Measurements from ENCODE around the gene OR4D6. TPM values are rescaled to one million over a fixed set of nuclear protein-coding genes. Genes with fewer than 3 reads are reported as not detected.

Gene OR4D6
- total and polyA plus RNA-seq, 2 donors (not counting 3 experiments of a cell fraction or from before 2014, with no cell fraction given): not detected

GRCh38 chr11:59426361-59427067 lies 30.2 kb upstream of the OR4D6 start, which contains the start of gene OR5A2:
Gene OR5A2, minus strand, starts transcription at chr11:59426413. Its CDS starts 3,460 bp downstream, at chr11:59422953.
- FAIRE-seq (no peak), DNase-seq (ENCODE audit: low read depth, low spot score) (no peak)
- Histone ChIP-seq H3K4me3 (replicated peaks in 1 of 3; ENCODE audit: insufficient read depth in 1 of 3, low read depth in 1 of 3, low read length in 3 of 3) (no peak within 1 kb of the TSS), H4K20me1 (replicated peaks; ENCODE audit: control insufficient read depth, extremely low read depth, insufficient read depth, low read length) (no peaks in the 10 kb centered on the region), H3K79me2 (ENCODE audit: control insufficient read depth, insufficient read depth, low read length) (no peaks in the 10 kb centered on the region), H3K27ac (ENCODE audit: insufficient read depth, low read depth, low read length) (no peak within 1 kb of the TSS), H2AFZ (ENCODE audit: low read depth, low read length) (no peak within 1 kb of the TSS), H3K4me1 (ENCODE audit: control insufficient read depth, extremely low read depth, insufficient read depth, low read length) (no peaks in the 10 kb centered on the region), H3K9me3 (replicated peaks; ENCODE audit: control insufficient read depth, insufficient read depth, low read length) (no peaks in the 10 kb centered on the region), H3K27me3 (ENCODE audit: control insufficient read depth in 2 of 2, insufficient read depth in 2 of 2, low read length in 2 of 2) (peaks cover 0 to 2% of the 10 kb centered on the region in 2 experiments), H3K4me2 (ENCODE audit: insufficient read depth, low read length) (no peak within 1 kb of the TSS), H3K36me3 (ENCODE audit: control insufficient read depth in 2 of 2, extremely low read depth in 1 of 2, insufficient read depth in 2 of 2, low read length in 2 of 2) (no peaks in the 10 kb centered on the region), H3K9me1 (replicated peaks; ENCODE audit: control insufficient read depth, extremely low read depth, insufficient read depth, low read length) (no peaks in the 10 kb centered on the region), H3K9ac (replicated peaks; ENCODE audit: extremely low read depth, insufficient read depth, low read length) (no peak within 1 kb of the TSS)
- POLR2A ChIA-PET: no interaction called here
- dilution Hi-C loops (cut with MboI; ENCODE audit: extremely low pct_ligation_motif_present, low sequenced_read_pairs) (no loop called here), intact Hi-C loops (cut with micrococcal nuclease) (no loop called here)
- BruUV-seq (replicated peaks): no TSS peak
- TF ChIP-seq POLR2AphosphoS5 (IDR thresholded peaks at IDR 0.05; ENCODE audit: insufficient read depth, low read depth, low read length): no peak
- CTCF ChIA-PET: interaction anchor here (1.1 to 1.3 kb wide), 2 partner anchors 24 to 255 kb away, joined by 3 read pairs; partner anchors contain the start of gene DTX4

GRCh38 chr11:59427068-59427382 lies 29.7 kb upstream of the OR4D6 start:
- H3K9me1 ChIP-seq (replicated peaks; ENCODE audit: control insufficient read depth, extremely low read depth, insufficient read depth, low read length): no peaks in the 10 kb centered on the region
- no peak overlapping the region for H3K4me3 ChIP-seq (replicated peaks in 1 of 3; ENCODE audit: insufficient read depth in 1 of 3, low read depth in 1 of 3, low read length in 3 of 3)
- H3K9ac ChIP-seq (replicated peaks; ENCODE audit: extremely low read depth, insufficient read depth, low read length): no peak overlapping the region
- FAIRE-seq: no peak
- H3K27me3 ChIP-seq (ENCODE audit: control insufficient read depth in 2 of 2, insufficient read depth in 2 of 2, low read length in 2 of 2): peaks cover 0 to 5% of the 10 kb centered on the region in 2 experiments
- H3K4me1 ChIP-seq (ENCODE audit: control insufficient read depth, extremely low read depth, insufficient read depth, low read length): no peaks in the 10 kb centered on the region
- CTCF ChIA-PET: interaction anchor here (1.1 to 1.3 kb wide), 2 partner anchors 24 to 256 kb away, joined by 3 read pairs; partner anchors contain the start of gene DTX4
- no peak overlapping the region for H3K27ac ChIP-seq (ENCODE audit: insufficient read depth, low read depth, low read length)
- TF ChIP-seq EZH2 (IDR thresholded peaks at IDR 0.05; ENCODE audit: borderline replicate concordance, low read depth, low read length, severe bottlenecking) (no peak), MAX (IDR thresholded peaks at IDR 0.05; ENCODE audit: insufficient read depth, insufficient read length) (no peak), POLR2AphosphoS5 (IDR thresholded peaks at IDR 0.05; ENCODE audit: insufficient read depth, low read depth, low read length) (no peak), GATA2 (IDR thresholded peaks at IDR 0.05; ENCODE audit: insufficient read depth, insufficient read length, low read depth, low read length) (no peak), FOS (IDR thresholded peaks at IDR 0.05; ENCODE audit: borderline replicate concordance, insufficient read depth, low read length) (no peak), JUN (IDR thresholded peaks at IDR 0.05; ENCODE audit: borderline replicate concordance, insufficient read depth, insufficient read length, low read depth) (no peak), CTCF (IDR thresholded peaks at IDR 0.05; ENCODE audit: extremely low read depth in 1 of 2, insufficient read depth in 1 of 2, low read depth in 1 of 2, low read length in 2 of 2) (no peak), POLR2A (IDR thresholded peaks at IDR 0.05; ENCODE audit: low read depth, low read length) (no peak), MYC (IDR thresholded peaks at IDR 0.05; ENCODE audit: low read depth, low read length) (no peak)
- no peak overlapping the region for H2AFZ ChIP-seq (ENCODE audit: low read depth, low read length)
- intact Hi-C loops (cut with micrococcal nuclease) (no loop called here), dilution Hi-C loops (cut with MboI; ENCODE audit: extremely low pct_ligation_motif_present, low sequenced_read_pairs) (no loop called here)
- POLR2A ChIA-PET: no interaction called here
- no peaks in the 10 kb centered on the region for H3K9me3 ChIP-seq (replicated peaks; ENCODE audit: control insufficient read depth, insufficient read depth, low read length)
- H4K20me1 ChIP-seq (replicated peaks; ENCODE audit: control insufficient read depth, extremely low read depth, insufficient read depth, low read length): no peaks in the 10 kb centered on the region
- BruUV-seq (replicated peaks): no TSS peak
- DNase-seq (ENCODE audit: low read depth, low spot score): no peak
- H3K79me2 ChIP-seq (ENCODE audit: control insufficient read depth, insufficient read depth, low read length): no peaks in the 10 kb centered on the region
- H3K4me2 ChIP-seq (ENCODE audit: insufficient read depth, low read length): no peak overlapping the region
- H3K36me3 ChIP-seq (ENCODE audit: control insufficient read depth in 2 of 2, extremely low read depth in 1 of 2, insufficient read depth in 2 of 2, low read length in 2 of 2): no peaks in the 10 kb centered on the region
